Gastrocnemius medialis (tissue), 4 donors: Measurements from ENCODE around the gene EYS. TPM values are rescaled to one million over a fixed set of nuclear protein-coding genes. Genes with fewer than 3 reads are reported as not detected.

Source experiments
- ATAC-seq, 2 donors: fragments of 150-250 bp; one replicate each; pipeline ENCODE4 v1.9.1; 2016
- DNase-seq, 2 donors: peaks; one replicate each; pipeline ENCODE4 v3.0.0-alpha.2; 2019
- H3K27ac ChIP-seq, 4 donors: fragments of 200-600 bp; sonication (generic); 1 replicate in 1 of 4; 2 replicates in 3 of 4; pipeline ENCODE4 v1.5.1; 2016 to 2018; ENCODE audit warnings: mild to moderate bottlenecking in 2 of 4, moderate library complexity in 1 of 4
- H3K27me3 ChIP-seq, 3 donors: fragments of 200-600 bp; sonication (generic) in 2 of 3; 1 replicate in 1 of 3; 2 replicates in 2 of 3; pipeline versions ENCODE4 v1.5.1 to v1.6.0; 2016 to 2019; ENCODE audit warnings: mild to moderate bottlenecking in 1 of 3, moderate library complexity in 1 of 3
- H3K36me3 ChIP-seq, 2 donors: fragments of 200-600 bp; sonication (generic) in 1 of 2; one replicate each; pipeline ENCODE4 v1.5.1; 2017 to 2018
- H3K4me1 ChIP-seq, 2 donors: fragments of 200-600 bp; sonication (generic) in 1 of 2; one replicate each; pipeline ENCODE4 v1.5.1; 2016 to 2017; ENCODE audit warnings: mild to moderate bottlenecking in 2 of 2
- H3K4me3 ChIP-seq, 4 donors: fragments of 200-600 bp; sonication (generic) in 3 of 4; 1 replicate in 1 of 4; 2 replicates in 3 of 4; pipeline ENCODE4 v1.5.1; 2016 to 2019; ENCODE audit warnings: mild to moderate bottlenecking in 2 of 4
- H3K9me3 ChIP-seq, 3 donors: fragments of 200-600 bp; sonication (generic) in 2 of 3; 1 replicate in 1 of 3; 2 replicates in 2 of 3; pipeline ENCODE4 v1.5.1; 2016 to 2019
- POLR2A ChIP-seq, 2 donors: fragments of 450-650 bp; IDR thresholded peaks; one replicate each; pipeline ENCODE4 v1.6.1; 2017; ENCODE audit warnings: antibody characterized with exemption in 2 of 2, mild to moderate bottlenecking in 2 of 2, moderate library complexity in 2 of 2
- in situ Hi-C, 4 donors: fragments of 200-750 bp; cut with MboI; loops; one replicate each; pipeline versions ENCODE4 v1.15.0 to v1.8.0; 2017; ENCODE audit warnings: low sequenced_read_pairs in 4 of 4
- intact Hi-C: fragments of 100-400 bp; cut with DNase I; formaldehyde crosslinking; loops from one replicate; pipeline ENCODE4 v1.15.1; 2023; ENCODE audit warnings: low total_unique reads
- total RNA-seq, 4 donors: library from RNA; depleted of rRNA; stranded (reverse); fragments of >200 nt; gene quantifications; one replicate each; pipeline versions ENCODE4 v1.1.0 to v1.2.3, GENCODE V29; 2016
- TF ChIP-seq, protein P1 (sequence below), 5 experiments: fragments of 450-650 bp in 3 of 5; fragments of 200-600 bp in 2 of 5; sonication (generic) in 2 of 5; IDR thresholded peaks in 4 of 5; conservative IDR thresholded peaks in 1 of 5; 1 replicate in 4 of 5; 2 replicates in 1 of 5; pipeline ENCODE4 v1.5.1; 2016 to 2019; ENCODE audit warnings: antibody characterized with exemption in 5 of 5, mild to moderate bottlenecking in 3 of 5, moderate library complexity in 3 of 5

Gene EYS
- total RNA-seq, 4 donors from 2014 or later, result 0.20 TPM; not detected in 3

DNA sequence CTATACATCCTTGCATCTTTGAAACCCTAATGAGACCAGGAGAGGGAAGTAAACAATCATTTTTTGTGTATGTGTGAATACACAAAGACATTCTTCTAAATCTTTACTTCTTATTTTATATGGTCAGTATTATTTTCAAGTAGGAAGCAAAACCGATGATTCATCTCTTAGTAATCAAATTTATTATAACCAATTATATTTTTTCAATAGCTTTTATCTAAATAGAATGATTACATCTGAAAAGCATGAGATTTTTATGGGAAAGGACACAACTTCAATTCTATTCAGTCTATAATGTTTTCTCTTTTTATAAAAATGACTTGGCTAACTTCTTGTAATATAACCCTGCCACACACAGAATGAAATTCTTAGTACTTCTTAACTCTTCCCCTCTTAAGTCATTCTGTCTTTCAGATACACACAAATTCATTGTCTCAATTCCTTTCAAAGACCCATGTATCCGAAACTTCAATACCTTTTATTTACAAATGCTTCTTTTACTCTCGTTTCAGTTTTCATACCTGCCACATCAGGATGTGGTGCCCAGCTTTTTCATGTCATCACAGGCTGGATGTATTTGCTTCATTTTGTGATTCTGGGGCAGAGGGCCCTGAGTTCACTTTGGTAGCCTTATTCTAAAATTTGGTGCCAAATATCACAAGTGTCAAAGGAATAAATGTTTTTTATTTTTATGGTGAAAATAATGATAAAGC, 1844.4 kb downstream of the EYS start:
- Histone ChIP-seq H3K27ac (no peak overlapping the region), H3K4me1 (no peaks in the 10 kb centered on the region), H3K4me3 (no peak overlapping the region), H3K36me3 (no peaks in the 10 kb centered on the region), H3K27me3 (no peaks in the 10 kb centered on the region), H3K9me3 (no peaks in the 10 kb centered on the region)
- intact Hi-C loops, result no loop called here
- ATAC-seq (no peak), DNase-seq (no peak)
- in situ Hi-C loops, result no loop called here
- TF ChIP-seq, protein P1, sequence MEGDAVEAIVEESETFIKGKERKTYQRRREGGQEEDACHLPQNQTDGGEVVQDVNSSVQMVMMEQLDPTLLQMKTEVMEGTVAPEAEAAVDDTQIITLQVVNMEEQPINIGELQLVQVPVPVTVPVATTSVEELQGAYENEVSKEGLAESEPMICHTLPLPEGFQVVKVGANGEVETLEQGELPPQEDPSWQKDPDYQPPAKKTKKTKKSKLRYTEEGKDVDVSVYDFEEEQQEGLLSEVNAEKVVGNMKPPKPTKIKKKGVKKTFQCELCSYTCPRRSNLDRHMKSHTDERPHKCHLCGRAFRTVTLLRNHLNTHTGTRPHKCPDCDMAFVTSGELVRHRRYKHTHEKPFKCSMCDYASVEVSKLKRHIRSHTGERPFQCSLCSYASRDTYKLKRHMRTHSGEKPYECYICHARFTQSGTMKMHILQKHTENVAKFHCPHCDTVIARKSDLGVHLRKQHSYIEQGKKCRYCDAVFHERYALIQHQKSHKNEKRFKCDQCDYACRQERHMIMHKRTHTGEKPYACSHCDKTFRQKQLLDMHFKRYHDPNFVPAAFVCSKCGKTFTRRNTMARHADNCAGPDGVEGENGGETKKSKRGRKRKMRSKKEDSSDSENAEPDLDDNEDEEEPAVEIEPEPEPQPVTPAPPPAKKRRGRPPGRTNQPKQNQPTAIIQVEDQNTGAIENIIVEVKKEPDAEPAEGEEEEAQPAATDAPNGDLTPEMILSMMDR (IDR thresholded peaks at IDR 0.05 in 4 of 5, conservative IDR thresholded peaks at IDR 0.05 in 1 of 5), result no peak
- no peak for TF ChIP-seq POLR2A (IDR thresholded peaks at IDR 0.05)

DNA sequence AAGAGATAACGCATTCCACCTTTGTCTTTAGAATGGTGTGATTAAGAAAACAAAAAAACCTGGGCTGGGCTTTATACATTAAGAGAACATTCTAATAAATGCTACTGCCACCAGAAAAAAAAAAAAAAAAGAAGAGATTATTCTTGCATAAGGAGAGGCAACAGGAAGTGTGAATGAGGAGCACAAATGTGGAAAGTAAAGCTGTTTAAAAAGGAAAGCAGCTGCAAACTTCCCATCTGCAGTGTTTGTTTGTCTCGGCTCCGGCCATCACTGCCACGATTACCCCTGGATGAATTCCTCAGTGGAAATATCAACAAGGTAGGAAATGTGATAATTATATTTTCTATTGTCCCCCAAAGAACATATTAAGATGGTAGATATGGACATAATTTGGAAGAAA, 1847.5 kb downstream of the EYS start:
- ATAC-seq, result no peak

DNA sequence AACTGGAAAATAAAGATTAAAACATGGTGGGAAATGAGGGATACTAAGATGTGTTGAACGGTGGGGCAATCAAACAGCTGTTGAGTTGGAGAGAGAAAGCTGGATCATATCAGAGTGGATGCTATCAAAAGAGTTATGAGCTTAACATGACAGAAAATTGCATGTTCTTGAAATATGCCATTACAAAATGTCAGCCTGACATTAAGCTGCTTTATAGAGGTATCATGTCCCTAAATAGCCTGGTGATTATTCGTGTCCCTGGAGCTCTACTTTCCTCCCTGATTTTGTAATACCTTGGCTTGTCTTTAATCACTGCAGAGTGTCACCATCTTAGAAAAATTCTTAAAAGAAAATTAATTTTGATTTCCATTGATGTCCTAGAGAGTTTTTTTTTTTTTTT, 1848.3 kb downstream of the EYS start:
- Histone ChIP-seq H3K27me3 (no peaks in the 10 kb centered on the region), H3K4me3 (no peak overlapping the region), H3K36me3 (no peaks in the 10 kb centered on the region), H3K4me1 (no peaks in the 10 kb centered on the region), H3K27ac (no peak overlapping the region), H3K9me3 (no peaks in the 10 kb centered on the region)
- intact Hi-C loops, result no loop called here
- DNase-seq (no peak), ATAC-seq (no peak)
- TF ChIP-seq, protein P1 (IDR thresholded peaks at IDR 0.05 in 4 of 5, conservative IDR thresholded peaks at IDR 0.05 in 1 of 5), result no peak
- no peak for TF ChIP-seq POLR2A (IDR thresholded peaks at IDR 0.05)
- in situ Hi-C loops, result no loop called here

More for the DNA sequence above, 1847.5 kb downstream of the EYS start:
- H3K27ac ChIP-seq, result no peak overlapping the region
- no peaks in the 10 kb centered on the region for H3K4me1 ChIP-seq
- in situ Hi-C loops (no loop called here), intact Hi-C loops (no loop called here)
- DNase-seq, result no peak
- H3K36me3 ChIP-seq, result no peaks in the 10 kb centered on the region
- H3K4me3 ChIP-seq, result no peak overlapping the region
- H3K9me3 ChIP-seq, result no peaks in the 10 kb centered on the region
- H3K27me3 ChIP-seq, result no peaks in the 10 kb centered on the region
- no peak for TF ChIP-seq POLR2A (IDR thresholded peaks at IDR 0.05)
- TF ChIP-seq, protein P1 (IDR thresholded peaks at IDR 0.05 in 4 of 5, conservative IDR thresholded peaks at IDR 0.05 in 1 of 5), result no peak

DNA sequence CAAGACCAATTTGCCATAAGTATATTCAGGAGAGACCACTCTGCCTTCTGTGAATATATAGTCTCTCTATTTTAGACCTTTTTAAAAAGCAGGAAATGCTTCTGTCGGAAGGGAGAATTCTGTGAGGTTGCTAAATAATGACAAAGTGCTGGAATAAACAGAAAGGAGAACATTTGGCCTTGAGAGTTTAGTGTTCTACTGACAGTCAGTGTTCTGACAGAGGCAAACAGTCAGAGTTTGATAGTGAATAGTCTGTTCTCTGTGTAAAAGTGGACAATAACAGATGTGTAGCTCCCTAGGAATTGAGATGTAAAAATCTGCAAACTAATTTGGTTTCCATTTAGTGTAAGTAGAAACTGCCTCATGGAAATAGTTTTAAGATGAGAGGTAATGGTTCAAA, 1850.8 kb downstream of the EYS start:
- Histone ChIP-seq H3K4me1 (no peaks in the 10 kb centered on the region), H3K9me3 (no peaks in the 10 kb centered on the region), H3K4me3 (no peak overlapping the region), H3K36me3 (no peaks in the 10 kb centered on the region), H3K27me3 (no peaks in the 10 kb centered on the region), H3K27ac (no peak overlapping the region)
- DNase-seq (no peak), ATAC-seq (no peak)
- in situ Hi-C loops (no loop called here), intact Hi-C loops (no loop called here)
- no peak for TF ChIP-seq POLR2A (IDR thresholded peaks at IDR 0.05)
- TF ChIP-seq, protein P1 (IDR thresholded peaks at IDR 0.05 in 4 of 5, conservative IDR thresholded peaks at IDR 0.05 in 1 of 5), result no peak

DNA sequence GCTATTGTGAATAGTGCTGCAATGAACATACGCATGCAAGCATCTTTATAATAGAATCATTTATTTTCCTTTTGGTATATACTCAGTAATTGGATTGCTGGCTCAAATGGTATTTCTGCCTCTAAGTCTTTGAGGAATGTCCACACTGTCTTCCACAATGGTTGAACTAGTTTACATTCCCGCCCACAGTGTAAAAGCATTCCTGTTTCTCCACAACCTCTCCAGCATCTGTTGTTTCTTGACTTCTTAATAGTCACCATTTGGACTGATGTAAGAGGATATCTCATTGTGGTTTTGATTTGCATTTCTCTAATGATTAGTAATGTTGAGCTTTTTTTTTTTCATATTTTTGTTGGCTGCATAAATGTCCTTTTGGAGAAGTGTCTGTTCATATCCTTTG, 1862.7 kb downstream of the EYS start:
- Histone ChIP-seq H3K4me1 (no peaks in the 10 kb centered on the region), H3K27ac (no peak overlapping the region), H3K36me3 (no peaks in the 10 kb centered on the region), H3K9me3 (no peaks in the 10 kb centered on the region), H3K4me3 (no peak overlapping the region), H3K27me3 (no peaks in the 10 kb centered on the region)
- in situ Hi-C loops (no loop called here), intact Hi-C loops (no loop called here)
- DNase-seq (no peak), ATAC-seq (no peak)
- TF ChIP-seq POLR2A (IDR thresholded peaks at IDR 0.05), result no peak
- TF ChIP-seq, protein P1 (IDR thresholded peaks at IDR 0.05 in 4 of 5, conservative IDR thresholded peaks at IDR 0.05 in 1 of 5), result no peak
